HT1080 (cell line): ENCODE data around the gene SELENOO. TPM values are rescaled to one million over a fixed set of nuclear protein-coding genes. Genes with fewer than 3 reads are reported as not detected.

ENCODE experiments used
- DNase-seq: peaks from one replicate; pipeline ENCODE4 v3.0.0-alpha.2; 2015; ENCODE audit warnings: low read depth
- total RNA-seq: library from RNA; depleted of rRNA; stranded (reverse); fragments of >200 nt; shearing (Covaris generic); gene quantifications from 2 replicates; pipeline ENCODE4 v1.2.3, GENCODE V29; 2014

SELENOO gene
- total RNA-seq, 1 experiment from 2014 or later: 49.1 TPM

- DNase-seq: no peak
Observed at GRCh38 chr22:50171965-50172421, 28.8 kb upstream of the SELENOO start.

DNA sequence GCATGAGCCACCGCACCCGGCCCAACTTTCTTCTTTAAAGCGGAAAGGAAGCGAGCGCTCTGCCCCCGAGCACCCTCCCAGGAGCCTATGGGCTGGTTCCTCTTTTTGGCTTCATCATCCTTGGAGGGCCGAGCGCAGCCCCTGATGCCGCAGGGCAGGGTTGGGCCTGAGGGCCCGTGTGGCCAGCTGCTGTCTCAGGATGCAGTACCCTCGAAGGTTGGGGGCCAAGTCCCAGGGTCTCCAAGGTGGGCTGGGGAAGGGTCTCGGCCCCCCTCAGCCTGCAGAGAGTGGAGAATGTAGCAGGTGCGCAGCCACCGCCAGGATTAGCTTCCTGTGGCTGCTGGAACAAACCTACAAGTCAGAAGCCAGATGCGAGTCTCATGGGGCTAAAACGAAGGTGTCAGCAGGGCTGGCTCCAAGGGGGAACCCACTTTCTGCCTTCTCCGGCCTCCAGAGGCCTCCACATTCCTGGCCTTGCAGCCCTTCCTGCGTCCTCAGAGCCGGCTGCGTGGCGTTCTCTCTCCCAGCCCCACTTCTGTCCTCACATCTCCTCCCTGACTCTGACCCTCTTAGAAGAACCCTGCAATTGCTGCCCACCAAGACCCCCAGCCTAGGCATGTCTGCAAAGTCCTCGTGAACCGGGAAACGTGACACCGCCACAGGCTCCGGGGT lies 27.4 kb upstream of the SELENOO start:
- no peak for DNase-seq

DNA sequence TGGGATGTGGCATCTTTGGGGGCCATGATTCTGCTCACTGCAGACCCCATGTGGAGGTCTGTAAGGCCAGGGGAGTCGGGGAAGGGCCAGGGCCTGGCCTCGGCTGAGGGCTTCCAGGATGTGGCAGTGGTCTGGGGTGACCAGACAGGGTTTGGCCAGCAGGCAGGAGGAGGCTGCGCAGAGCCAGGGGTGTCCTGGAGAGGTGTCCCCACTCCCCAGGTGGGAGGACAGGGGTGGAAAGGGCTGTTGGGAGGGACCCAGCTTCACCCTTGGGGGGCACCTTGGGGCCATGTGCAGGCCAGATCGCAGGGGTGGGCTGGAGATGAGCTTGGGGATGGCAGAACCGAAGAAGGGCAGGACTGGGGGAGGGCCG lies 26.8 kb upstream of the SELENOO start:
- no peak for DNase-seq

DNA sequence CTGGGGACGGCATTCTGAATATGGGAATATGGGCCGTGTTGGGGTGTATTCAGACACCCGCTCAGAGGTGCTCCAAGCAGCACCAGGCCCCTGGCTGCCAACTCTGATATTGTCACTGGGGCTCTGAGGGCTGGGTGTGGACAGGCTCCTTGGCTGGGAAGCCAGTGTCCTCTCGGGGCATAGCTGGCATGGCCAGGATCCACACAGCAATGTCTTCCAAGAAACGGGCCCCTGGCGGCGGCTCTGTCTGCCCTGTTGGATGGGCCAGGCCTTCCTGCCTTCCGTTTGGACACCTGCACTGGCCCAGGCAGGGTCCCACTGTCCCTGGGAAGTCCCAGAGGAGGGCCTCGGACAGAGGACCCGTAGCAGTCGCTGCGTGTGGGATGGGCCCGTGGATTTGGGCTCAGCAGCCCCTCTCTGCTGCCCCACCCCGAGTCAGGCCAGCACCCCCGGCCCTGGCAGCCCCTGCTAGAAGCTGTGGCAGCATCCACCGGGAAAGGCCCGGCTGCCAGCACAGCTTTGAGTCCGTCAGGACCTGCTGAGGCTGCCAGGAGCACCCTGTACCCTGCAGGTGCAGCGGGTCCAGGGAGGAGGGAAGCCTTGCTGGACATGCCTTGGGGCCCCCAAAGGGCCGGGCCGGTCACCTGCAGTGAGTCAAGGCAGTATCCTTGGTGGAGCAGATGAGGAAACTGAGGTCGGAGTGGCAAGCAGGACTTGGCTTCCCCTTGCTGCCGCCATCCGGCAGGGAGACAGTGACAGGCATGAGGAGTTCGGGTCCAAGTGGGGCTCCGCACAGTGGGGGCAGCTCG lies 26.2 kb upstream of the SELENOO start:
- DNase-seq: no peak

GRCh38 chr22:50175191-50175461 lies 25.7 kb upstream of the SELENOO start:
- DNase-seq: no peak

DNA sequence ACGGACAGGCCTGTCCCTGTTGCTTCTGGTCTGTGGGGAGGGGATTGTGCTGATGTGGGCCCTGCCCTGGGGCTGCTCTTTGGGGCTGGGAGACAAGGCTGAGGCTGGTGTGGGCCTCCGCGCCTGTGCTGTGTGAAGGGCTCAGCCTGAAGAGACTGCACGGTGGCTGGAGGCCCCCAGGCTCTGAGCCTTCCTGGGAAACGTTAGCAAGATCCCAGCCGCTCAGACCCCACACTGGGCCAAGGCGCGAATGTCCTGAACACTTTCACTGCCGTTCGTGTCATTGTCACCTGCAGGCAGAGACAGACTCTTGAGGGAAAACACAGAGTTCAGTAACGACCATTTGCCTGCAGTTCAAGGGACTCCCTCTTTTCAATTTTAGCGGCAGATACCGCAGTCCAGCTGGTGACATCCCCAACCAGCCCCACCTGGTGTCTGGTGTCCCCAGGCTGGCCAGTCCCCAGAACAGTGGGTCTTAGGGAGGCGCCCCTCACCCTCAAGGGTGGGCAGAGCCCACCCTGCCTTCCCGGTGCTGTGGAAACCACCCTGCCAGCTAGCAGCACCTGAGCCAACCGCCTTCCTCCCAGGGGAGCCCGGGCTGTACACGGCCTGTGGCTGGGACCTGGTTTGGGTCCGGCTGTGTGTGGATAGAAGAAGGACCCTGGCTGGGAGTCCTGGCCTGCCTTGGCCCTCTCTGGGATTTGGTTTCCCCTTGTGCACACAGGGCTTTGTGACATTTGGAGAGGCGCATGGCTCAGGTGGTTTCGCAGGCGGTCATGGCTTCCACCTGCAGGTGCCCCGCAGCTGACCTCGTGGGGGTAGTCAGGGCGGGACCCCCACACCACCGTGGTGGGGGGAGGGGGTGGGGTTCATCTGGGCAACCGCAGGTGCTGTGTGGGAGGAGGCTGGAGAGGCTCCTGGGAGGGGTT lies 24.6 kb upstream of the SELENOO start:
- no peak for DNase-seq

DNA sequence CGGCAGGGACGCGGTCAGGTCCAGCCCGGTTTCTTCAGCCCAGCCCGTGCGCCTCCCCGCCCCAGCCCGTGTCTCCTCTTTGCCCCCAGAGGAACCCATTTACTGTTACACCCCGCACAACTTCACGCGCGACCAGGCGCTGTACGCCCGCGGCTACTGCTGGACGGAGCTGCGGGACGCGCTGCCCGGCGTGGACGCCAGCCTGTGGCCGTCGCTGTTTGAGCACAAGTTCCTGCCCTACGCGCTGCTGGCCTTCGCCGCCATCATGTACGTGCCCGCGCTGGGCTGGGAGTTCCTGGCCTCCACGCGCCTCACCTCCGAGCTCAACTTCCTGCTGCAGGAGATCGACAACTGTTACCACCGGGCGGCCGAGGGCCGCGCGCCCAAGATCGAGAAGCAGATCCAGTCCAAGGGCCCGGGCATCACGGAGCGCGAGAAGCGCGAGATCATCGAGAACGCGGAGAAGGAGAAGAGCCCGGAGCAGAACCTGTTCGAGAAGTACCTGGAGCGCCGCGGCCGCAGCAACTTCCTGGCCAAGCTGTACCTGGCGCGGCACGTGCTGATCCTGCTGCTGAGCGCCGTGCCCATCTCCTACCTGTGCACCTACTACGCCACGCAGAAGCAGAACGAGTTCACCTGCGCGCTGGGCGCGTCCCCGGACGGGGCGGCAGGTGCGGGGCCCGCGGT lies 23.8 kb upstream of the SELENOO start:
- DNase-seq: no peak

GRCh38 chr22:50177537-50178470 lies 23.0 kb upstream of the SELENOO start:
- no peak for DNase-seq

- no peak for DNase-seq
Observed at GRCh38 chr22:50178471-50178864, 22.3 kb upstream of the SELENOO start.

DNA sequence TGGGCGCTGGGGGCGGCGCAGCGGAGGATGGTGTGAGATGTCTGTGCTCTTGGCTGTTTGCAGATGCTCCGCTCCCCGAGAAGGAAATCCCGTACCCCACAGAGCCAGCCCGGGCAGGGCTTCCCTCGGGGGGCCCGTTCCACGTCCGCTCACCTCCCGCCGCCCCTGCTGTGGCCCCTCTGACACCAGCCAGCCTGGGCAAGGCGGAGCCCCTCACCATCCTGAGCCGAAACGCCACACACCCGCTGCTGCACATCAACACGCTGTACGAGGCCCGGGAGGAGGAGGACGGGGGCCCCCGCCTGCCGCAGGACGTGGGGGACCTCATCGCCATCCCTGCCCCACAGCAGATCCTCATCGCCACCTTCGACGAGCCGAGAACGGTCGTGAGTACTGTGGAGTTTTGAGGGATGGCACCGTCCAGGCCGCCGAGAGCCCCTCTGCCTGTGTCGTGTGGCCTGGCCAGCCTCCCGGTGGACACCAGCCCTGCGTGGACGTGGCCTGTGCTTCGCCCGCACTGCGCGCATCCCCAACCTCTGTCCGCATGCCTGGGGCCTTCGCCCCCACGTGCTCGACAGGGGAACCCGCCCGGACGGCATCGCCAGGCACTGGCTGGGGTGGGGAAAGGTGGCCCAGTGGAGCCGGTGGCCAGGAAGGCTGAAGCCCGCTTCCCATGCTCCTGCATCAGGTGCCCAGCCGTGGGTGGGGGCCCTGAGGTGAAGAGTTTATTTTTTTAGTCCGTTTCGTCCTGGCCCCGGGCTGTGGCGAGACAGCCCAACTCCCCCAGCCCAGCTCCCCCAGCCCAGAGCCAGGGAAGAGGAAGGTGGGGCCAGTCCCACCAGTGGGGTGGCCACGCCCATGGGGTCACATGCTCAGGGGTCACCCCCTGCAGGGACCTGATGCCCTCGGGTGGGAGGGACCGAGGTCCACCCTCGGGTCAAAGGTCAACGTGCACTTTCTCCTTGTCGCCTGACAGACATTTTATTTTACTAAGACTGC lies 21.6 kb upstream of the SELENOO start:
- DNase-seq: no peak

DNA sequence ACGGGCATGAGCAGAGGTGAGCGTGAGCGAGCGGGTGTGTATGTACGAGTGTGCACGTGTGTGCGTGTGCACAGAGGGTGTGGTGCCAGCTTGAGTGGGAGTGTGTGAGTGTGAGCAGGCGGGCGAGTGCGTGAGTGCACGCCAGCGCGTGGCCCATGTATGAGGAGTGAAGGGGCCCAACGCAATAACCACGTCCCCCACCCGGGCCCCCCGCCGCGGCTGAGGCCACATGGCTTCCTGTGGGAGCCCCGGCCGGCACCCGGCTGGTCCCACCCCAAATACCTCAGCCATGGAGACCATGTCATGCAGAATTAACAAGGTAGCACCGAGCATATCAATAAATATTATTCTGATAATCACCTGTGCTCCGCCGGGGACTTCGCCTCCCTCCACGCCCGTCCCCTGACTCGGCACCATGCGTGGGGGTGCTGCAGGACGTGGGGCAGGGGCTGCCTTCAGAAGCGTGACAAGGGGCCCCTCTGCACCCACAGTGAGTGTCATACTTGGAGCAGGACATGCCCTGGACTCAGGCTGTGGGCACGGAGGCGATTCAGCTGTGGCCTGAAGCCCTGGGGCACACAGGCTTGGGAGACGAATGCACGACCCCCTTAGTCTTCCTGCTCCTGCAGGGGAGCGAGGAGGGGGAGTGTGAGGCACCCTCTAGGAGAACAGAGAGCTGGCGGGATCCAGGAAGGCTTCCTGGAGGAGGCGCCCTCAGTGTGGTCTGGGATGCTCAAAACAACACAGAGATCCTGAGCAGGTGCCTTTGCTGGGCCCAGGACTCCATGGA lies 20.7 kb upstream of the SELENOO start:
- DNase-seq: no peak

DNA sequence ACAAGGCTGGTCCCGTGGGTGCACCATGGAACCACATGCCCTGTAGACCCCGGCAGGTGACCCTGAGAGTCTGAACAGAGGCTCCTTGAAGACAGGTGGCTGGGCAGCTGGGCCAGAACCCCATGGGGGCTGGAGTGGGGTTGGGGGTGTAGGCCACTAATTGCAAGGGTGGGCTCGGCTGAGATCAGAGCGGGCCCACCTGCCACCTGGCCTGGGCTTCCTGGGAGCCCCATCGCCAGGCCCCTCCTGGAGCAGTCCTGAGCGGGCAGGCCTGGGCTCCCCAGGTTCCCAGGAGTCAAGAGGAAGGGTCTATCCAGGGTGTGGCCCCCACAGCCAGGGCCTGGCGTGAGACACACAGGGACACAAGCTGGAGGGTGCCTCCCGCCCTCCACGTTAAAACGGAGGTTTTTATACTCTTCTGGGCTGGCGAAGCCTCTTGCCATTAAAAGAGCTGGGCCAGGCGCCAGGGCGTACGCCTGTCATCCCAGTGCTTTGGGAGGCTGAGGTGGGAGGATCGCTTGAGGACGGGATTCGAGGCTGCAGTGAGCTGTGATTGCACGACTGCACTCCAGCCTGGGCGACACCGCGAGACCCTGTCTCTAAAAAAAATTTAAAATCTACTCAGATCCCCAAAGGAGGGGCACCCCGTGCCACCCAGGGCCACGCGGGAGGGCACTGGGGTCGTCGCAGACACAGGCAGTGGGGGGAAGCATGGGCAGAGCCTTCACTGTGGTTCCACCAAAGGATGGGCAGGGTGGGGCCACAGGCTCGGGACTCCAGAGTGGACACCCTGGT lies 19.9 kb upstream of the SELENOO start:
- no peak for DNase-seq

DNA sequence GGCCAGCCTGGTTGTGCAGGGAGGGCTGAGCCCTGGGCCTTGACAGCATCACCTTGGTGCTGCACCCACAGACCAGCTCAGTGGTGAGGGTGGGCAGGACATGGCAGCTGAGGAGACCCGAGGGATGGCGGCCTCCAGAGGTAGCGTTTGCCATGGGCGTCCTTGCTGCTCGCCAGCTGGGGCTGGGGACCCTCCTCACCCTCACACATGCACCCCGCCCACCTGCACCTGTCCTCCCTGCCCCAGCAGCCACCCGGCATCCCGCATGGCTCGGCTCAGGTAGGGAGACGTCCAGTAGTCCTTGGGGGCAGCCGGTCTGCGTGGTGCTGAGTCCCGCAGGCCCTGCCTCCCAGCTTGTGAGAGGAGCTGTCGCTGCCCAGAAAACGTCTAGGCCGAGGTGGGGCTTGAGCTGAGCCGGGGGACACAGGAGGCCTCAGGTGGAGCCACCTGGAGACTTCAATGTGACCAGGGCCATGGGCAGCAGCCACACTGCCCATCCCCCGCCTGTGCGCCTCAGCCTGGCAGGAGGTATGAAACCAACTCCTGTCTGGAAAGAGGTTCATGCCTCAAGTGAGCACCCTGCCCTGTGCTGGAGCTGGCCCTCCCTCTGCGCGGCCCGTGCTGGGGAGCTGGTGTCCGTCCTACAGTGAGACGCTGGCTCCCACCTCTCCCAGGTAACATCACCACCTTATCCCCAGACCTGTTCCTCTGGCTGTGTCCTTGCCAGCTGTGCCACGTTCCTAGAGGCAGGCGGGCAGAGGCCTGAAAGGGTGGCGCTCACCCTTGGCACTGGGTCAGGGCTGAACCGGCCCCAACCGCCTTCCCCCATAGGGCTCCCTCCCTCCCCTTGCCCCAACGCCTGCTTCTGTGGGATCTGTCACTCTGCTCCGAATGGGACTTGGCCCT lies 18.4 kb upstream of the SELENOO start:
- no peak for DNase-seq

GRCh38 chr22:50183141-50183971 lies 17.5 kb upstream of the SELENOO start:
- no peak for DNase-seq
